GM12891 (cell line): Measurements from ENCODE around the gene SMAD7.

Experiments
- POLR2A ChIP-seq: IDR thresholded peaks from 2 replicates; pipeline ENCODE4 v1.6.1; 2011; ENCODE audit warnings: low read depth, low read length, control low read depth
- POLR2AphosphoS5 ChIP-seq: IDR thresholded peaks from 2 replicates; pipeline ENCODE4 v1.6.1; 2011; ENCODE audit warnings: low read depth, low read length, control low read depth
- POU2F2 ChIP-seq: IDR thresholded peaks from 2 replicates; pipeline ENCODE4 v1.6.1; 2011; ENCODE audit warnings: low read depth, mild to moderate bottlenecking, control low read depth, low read length, moderate library complexity
- SPI1 ChIP-seq: IDR thresholded peaks from 2 replicates; pipeline ENCODE4 v1.6.1; 2011; ENCODE audit warnings: low read depth, low read length, control low read depth
- TAF1 ChIP-seq: IDR thresholded peaks from 2 replicates; pipeline ENCODE4 v1.6.1; 2011; ENCODE audit warnings: low read depth, low read length, control low read depth

DNA sequence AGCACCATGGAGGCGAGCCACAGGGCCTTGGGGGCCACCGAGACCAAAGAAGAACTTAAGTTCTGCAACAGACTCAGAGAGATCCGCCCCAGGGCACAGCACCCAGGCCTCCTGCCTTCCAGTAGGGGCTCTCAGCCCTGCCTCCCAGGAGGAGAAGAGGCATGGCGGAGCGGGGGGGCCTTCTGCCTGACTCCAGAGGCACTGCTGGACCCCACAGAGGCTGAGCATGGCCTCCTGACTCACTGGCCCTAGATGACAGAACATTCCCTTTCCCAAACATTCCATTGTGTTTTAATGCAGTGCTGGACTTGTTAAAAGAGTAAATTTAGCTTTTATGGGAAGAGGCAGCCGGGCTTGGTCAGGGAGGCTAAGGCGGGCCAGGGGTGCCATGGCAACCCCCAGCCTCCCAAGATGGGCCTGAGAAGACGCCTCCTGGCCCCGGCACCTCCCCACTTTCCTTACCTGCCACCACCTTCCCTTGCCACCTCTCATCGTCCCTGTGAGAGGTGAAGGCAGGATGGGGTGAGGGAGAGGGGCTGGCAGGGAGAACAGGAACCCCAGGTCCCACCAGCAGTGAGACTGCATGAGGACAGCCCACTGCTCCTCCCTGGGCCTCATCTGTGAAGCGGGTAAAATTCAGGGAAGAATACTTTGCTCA lies 65.4 kb downstream of the SMAD7 start:
- TF ChIP-seq POLR2A (no peak), SPI1 (no peak), TAF1 (no peak), POU2F2 (no peak), POLR2AphosphoS5 (no peak)
